HG03575 (cell line): Measurements from ENCODE around the gene FEZ2.

ENCODE experiments used
- ATAC-seq: cut with Tn5 transposase; IDR thresholded peaks from one replicate; pipeline ENCODE4 v1.9.1; 2021; ENCODE audit not compliant: unreplicated experiment, insufficient number of reproducible peaks, low FRiP score; ENCODE audit errors: extremely low read depth

The FEZ2 gene

DNA sequence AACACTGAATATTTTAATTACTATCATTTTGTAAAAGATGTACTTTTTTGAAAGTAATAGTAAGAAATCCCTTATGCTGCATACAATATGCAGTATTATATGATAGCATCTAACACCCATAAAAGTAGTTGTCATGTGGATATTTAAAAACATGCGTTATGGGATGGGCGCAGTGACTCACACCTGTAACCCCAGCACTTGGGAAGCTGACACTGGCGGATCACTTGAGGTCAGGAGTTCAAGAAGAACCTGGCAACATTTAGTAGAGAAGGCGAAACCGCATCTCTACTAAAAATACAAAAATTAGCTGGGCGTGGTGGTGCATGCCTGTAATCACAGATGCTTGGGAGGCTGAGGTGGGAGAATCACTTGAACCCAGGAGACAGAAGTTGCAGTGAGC is 88.9 kb downstream of the FEZ2 start:
- ATAC-seq: no peak

DNA sequence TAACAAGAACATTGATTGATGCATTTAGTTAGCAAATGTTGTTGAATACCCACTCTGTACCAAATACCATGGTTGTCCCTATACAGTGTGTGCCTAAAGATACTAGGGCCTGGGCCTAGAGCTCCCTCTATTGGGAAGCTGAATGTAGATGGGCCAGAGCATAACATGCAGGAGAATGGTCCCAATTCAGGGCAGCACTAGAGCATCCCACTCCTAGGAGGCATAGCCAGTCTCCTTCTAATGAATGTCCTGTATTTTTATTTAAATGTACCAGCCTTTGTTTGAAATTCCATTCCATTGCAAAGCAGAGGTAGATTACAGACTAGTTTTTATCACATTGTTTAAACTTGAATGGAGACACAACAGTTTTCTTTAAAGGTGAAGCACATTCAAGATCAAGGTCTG is 90.6 kb downstream of the FEZ2 start:
- ATAC-seq: no peak
